ENCODE measurements around the gene CDH26. TPM values are rescaled to one million over a fixed set of nuclear protein-coding genes. Genes with fewer than 3 reads are reported as not detected.

Gene CDH26
- polyA plus RNA-seq, 3 donors = 1.3 to 3.0 (median 2.0) TPM

DNA sequence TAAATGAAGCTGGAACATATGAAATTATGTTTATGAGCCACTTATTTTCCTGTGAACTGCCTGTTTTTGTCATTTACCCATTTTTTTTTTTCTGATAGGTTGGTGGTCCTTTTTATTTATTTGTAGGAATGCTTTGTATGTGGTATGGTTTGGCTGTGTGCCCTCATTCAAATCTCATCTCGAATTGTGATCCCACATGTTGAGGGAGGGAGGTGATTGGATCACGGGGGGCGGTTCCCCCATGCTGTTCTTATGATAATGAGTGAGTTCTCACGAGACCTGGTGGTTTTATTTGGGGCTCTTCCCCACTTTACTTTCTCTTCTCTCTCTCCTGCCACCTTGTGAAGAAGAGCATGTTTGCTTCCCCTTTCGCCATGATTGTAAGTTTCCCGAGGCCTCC is 77.3 kb downstream of the CDH26 start:
- no peaks in the 10 kb centered on the region for H3K27me3 ChIP-seq (ENCODE audit: control insufficient read depth in 2 of 2, insufficient read depth in 2 of 2, low read length in 2 of 2)
- TF ChIP-seq CTCF (IDR thresholded peaks at IDR 0.05) = no peak
- Mint-ChIP-seq H3K27me3 (ENCODE audit: low read depth in 3 of 3) (peaks cover 0 to 1% (median 0%) of the 10 kb centered on the region in 3 donors), H3K27ac (peak overlapping the region in 1 of 7 donors; percentile 51), H3K9me3 (peaks cover 12 to 20% (median 13%) of the 10 kb centered on the region in 7 donors), H3K36me3 (peaks cover 11 to 12% of the 10 kb centered on the region in 2 donors), H3K4me3 (no peak overlapping the region), H3K4me1 (peaks cover 21% of the 10 kb centered on the region)
- intact Hi-C loops (cut with micrococcal nuclease) = no loop called here
- peaks cover 3 to 14% of the 10 kb centered on the region in 2 donors for H3K4me1 ChIP-seq (ENCODE audit: control insufficient read depth in 1 of 2, insufficient read depth in 2 of 2, low read length in 2 of 2)
- no peaks in the 10 kb centered on the region for H3K79me2 ChIP-seq (ENCODE audit: insufficient read depth, low read length)
- H2AFZ ChIP-seq (ENCODE audit: insufficient read depth, low read depth, low read length, poor library complexity, severe bottlenecking) = no peak overlapping the region
- no peak overlapping the region for H3K4me3 ChIP-seq (replicated peaks in 1 of 3; ENCODE audit: low read depth in 2 of 3, low read length in 3 of 3)
- no peaks in the 10 kb centered on the region for H3K36me3 ChIP-seq (replicated peaks in 1 of 2; ENCODE audit: control insufficient read depth in 1 of 2, insufficient read depth in 2 of 2, low read length in 2 of 2)
- no peak overlapping the region for H3K27ac ChIP-seq (ENCODE audit: low read depth in 1 of 2, low read length in 2 of 2)
- H4K20me1 ChIP-seq (ENCODE audit: insufficient read depth, low read length) = no peaks in the 10 kb centered on the region
- DNase-seq = no peak
- peaks cover 11 to 13% of the 10 kb centered on the region in 2 donors for H3K9me3 ChIP-seq (replicated peaks in 1 of 2; ENCODE audit: control insufficient read depth in 1 of 2, insufficient read depth in 1 of 2, low read length in 2 of 2)
- no CpG with 5 or more reads among the region's 6 CpGs for WGBS (ENCODE audit: insufficient coverage)
- H3K9ac ChIP-seq (ENCODE audit: insufficient read depth, low read length, poor library complexity, severe bottlenecking) = no peak overlapping the region
- no peak overlapping the region for H3K4me2 ChIP-seq (replicated peaks; ENCODE audit: extremely low read depth, low read length, poor library complexity, severe bottlenecking)

DNA sequence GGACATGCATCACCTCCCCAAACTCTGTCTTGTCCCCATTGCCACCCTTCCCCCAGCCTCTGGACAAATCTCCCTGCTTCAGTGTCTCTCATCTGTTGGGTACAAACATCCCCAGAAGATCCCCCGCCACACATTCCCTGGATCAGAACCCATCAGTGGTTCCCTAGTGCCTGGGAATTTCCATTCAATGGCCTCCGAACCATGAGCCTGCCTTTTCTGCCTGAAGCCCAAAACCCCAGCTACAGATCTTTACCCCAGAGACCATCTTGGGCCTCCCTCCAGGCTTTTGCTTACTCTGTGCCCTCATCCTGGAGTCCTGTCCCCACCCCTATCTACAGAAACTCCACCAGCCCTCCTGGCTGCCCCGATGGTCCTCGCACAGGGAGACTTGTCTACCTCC is 78.1 kb downstream of the CDH26 start:
- peaks cover 10 to 20% (median 13%) of the 10 kb centered on the region in 7 donors for H3K9me3 Mint-ChIP-seq
- H3K36me3 ChIP-seq (replicated peaks in 1 of 2; ENCODE audit: control insufficient read depth in 1 of 2, insufficient read depth in 2 of 2, low read length in 2 of 2) = no peaks in the 10 kb centered on the region
- no peaks in the 10 kb centered on the region for H4K20me1 ChIP-seq (ENCODE audit: insufficient read depth, low read length)
- no peak overlapping the region for H3K9ac ChIP-seq (ENCODE audit: insufficient read depth, low read length, poor library complexity, severe bottlenecking)
- no peak for TF ChIP-seq CTCF (IDR thresholded peaks at IDR 0.05)
- peak overlapping the region in 2 of 7 donors; percentile 25 to 55 for H3K27ac Mint-ChIP-seq
- H3K36me3 Mint-ChIP-seq = peaks cover 11 to 12% of the 10 kb centered on the region in 2 donors
- no peak overlapping the region for H3K27ac ChIP-seq (ENCODE audit: low read depth in 1 of 2, low read length in 2 of 2)
- H3K27me3 Mint-ChIP-seq (ENCODE audit: low read depth in 3 of 3) = peaks cover 0 to 1% (median 0%) of the 10 kb centered on the region in 3 donors
- no peak overlapping the region for H3K4me2 ChIP-seq (replicated peaks; ENCODE audit: extremely low read depth, low read length, poor library complexity, severe bottlenecking)
- no peak overlapping the region for H3K4me3 ChIP-seq (replicated peaks in 1 of 3; ENCODE audit: low read depth in 2 of 3, low read length in 3 of 3)
- WGBS (ENCODE audit: insufficient coverage) = 100% methylated on average over 4 of the region's 4 CpGs
- no peak overlapping the region for H2AFZ ChIP-seq (ENCODE audit: insufficient read depth, low read depth, low read length, poor library complexity, severe bottlenecking)
- H3K4me3 Mint-ChIP-seq = no peak overlapping the region
- peaks cover 1 to 15% of the 10 kb centered on the region in 2 donors for H3K4me1 ChIP-seq (ENCODE audit: control insufficient read depth in 1 of 2, insufficient read depth in 2 of 2, low read length in 2 of 2)
- DNase-seq = no peak
- H3K27me3 ChIP-seq (ENCODE audit: control insufficient read depth in 2 of 2, insufficient read depth in 2 of 2, low read length in 2 of 2) = no peaks in the 10 kb centered on the region
- peaks cover 11 to 13% of the 10 kb centered on the region in 2 donors for H3K9me3 ChIP-seq (replicated peaks in 1 of 2; ENCODE audit: control insufficient read depth in 1 of 2, insufficient read depth in 1 of 2, low read length in 2 of 2)
- intact Hi-C loops (cut with micrococcal nuclease) = no loop called here
- peaks cover 18% of the 10 kb centered on the region for H3K4me1 Mint-ChIP-seq
- H3K79me2 ChIP-seq (ENCODE audit: insufficient read depth, low read length) = no peaks in the 10 kb centered on the region
